Trophoblast cell (in vitro differentiated cells and primary cell): Measurements from ENCODE around the gene PRAMEF12.
"Not testable (repeated sequence)": the region's sequence is repeated elsewhere in the genome, so short reads cannot be mapped to it uniquely, and the experiment has no call there.

ENCODE experiments used
- DNase-seq, 2 donors: peaks; one replicate each; pipeline ENCODE4 v3.0.0-alpha.2; 2016
- H2AFZ ChIP-seq: 2 replicates; pipeline ENCODE4 v1.6.1; 2013; ENCODE audit warnings: low read length, moderate library complexity, mild to moderate bottlenecking; ENCODE audit not compliant: insufficient read depth, poor library complexity
- H2AK5ac ChIP-seq: 2 replicates; pipeline ENCODE4 v1.6.1; 2013; ENCODE audit warnings: mild to moderate bottlenecking, low read length
- H2BK120ac ChIP-seq: 2 replicates; pipeline ENCODE4 v1.6.1; 2013; ENCODE audit warnings: low read length, mild to moderate bottlenecking, moderate library complexity; ENCODE audit not compliant: insufficient read depth, poor library complexity
- H2BK12ac ChIP-seq: 2 replicates; pipeline ENCODE4 v1.6.1; 2013; ENCODE audit warnings: mild to moderate bottlenecking, low read length, moderate library complexity
- H2BK5ac ChIP-seq: 2 replicates; pipeline ENCODE4 v1.6.1; 2013; ENCODE audit warnings: low read length, low read depth, moderate library complexity, mild to moderate bottlenecking; ENCODE audit not compliant: poor library complexity
- H3K14ac ChIP-seq: 2 replicates; pipeline ENCODE4 v1.6.1; 2013; ENCODE audit warnings: mild to moderate bottlenecking, low read length
- H3K18ac ChIP-seq: 2 replicates; pipeline ENCODE4 v1.6.1; 2013; ENCODE audit warnings: mild to moderate bottlenecking, low read length
- H3K23ac ChIP-seq: 2 replicates; pipeline ENCODE4 v1.6.1; 2013; ENCODE audit warnings: low read length
- H3K27ac ChIP-seq: 2 replicates; pipeline ENCODE4 v1.5.1; 2013; ENCODE audit warnings: low read depth, mild to moderate bottlenecking, inconsistent platforms, low read length, moderate library complexity
- H3K27me3 ChIP-seq: 2 replicates; pipeline ENCODE4 v1.6.1; 2013; ENCODE audit warnings: inconsistent platforms, mild to moderate bottlenecking, low read length, moderate library complexity; ENCODE audit not compliant: insufficient read depth
- H3K36me3 ChIP-seq, 2 experiments: 1 replicate in 1 of 2; 2 replicates in 1 of 2; pipeline ENCODE4 v1.6.1; 2013; ENCODE audit warnings: low read length in 2 of 2, mild to moderate bottlenecking in 2 of 2, moderate library complexity in 1 of 2; ENCODE audit not compliant: insufficient read depth in 2 of 2, control insufficient read depth in 1 of 2
- H3K4ac ChIP-seq: 2 replicates; pipeline ENCODE4 v1.6.1; 2013; ENCODE audit warnings: low read depth, mild to moderate bottlenecking, low read length, moderate library complexity
- H3K4me1 ChIP-seq, 2 experiments: 1 replicate in 1 of 2; 2 replicates in 1 of 2; pipeline ENCODE4 v1.6.1; 2013; ENCODE audit warnings: low read length in 2 of 2, mild to moderate bottlenecking in 2 of 2, moderate library complexity in 1 of 2; ENCODE audit not compliant: insufficient read depth in 2 of 2, control insufficient read depth in 1 of 2
- H3K4me2 ChIP-seq: 2 replicates; pipeline ENCODE4 v1.6.1; 2013; ENCODE audit warnings: inconsistent platforms, mild to moderate bottlenecking, low read length, moderate library complexity
- H3K4me3 ChIP-seq: 2 replicates; pipeline ENCODE4 v1.5.1; 2013; ENCODE audit warnings: mild to moderate bottlenecking, low read depth, low read length, inconsistent platforms
- H3K79me1 ChIP-seq: one replicate; pipeline ENCODE4 v1.6.1; 2013; ENCODE audit warnings: low read length
- H3K79me2 ChIP-seq: 2 replicates; pipeline ENCODE4 v1.6.1; 2013; ENCODE audit warnings: low read length, mild to moderate bottlenecking; ENCODE audit not compliant: control insufficient read depth, insufficient read depth, poor library complexity
- H3K9ac ChIP-seq: 2 replicates; pipeline ENCODE4 v1.6.1; 2013; ENCODE audit warnings: mild to moderate bottlenecking, low read length
- H3K9me3 ChIP-seq: 2 replicates; pipeline ENCODE4 v1.6.1; 2013; ENCODE audit warnings: low read depth, mild to moderate bottlenecking, control low read depth, inconsistent platforms, low read length; ENCODE audit not compliant: insufficient read depth
- H4K12ac ChIP-seq: 2 replicates; pipeline ENCODE4 v1.6.1; 2013; ENCODE audit warnings: low read depth, mild to moderate bottlenecking, low read length, moderate library complexity
- H4K8ac ChIP-seq: 2 replicates; pipeline ENCODE4 v1.6.1; 2013; ENCODE audit warnings: low read depth, mild to moderate bottlenecking, low read length, moderate library complexity
- H4K91ac ChIP-seq: one replicate; pipeline ENCODE4 v1.6.1; 2013; ENCODE audit warnings: low read depth, mild to moderate bottlenecking, low read length, moderate library complexity
- WGBS: extraction: QIAGEN DNeasy Blood & Tissue Kit; methylation state at CpG from one replicate; pipeline ENCODE4 v1.1.7; 2013; ENCODE audit warnings: missing lambda C conversion rate; ENCODE audit not compliant: insufficient read length, insufficient coverage; ENCODE audit errors: extremely low coverage; 5-methylcytosine and 5-hydroxymethylcytosine counted together

PRAMEF12 gene

DNA sequence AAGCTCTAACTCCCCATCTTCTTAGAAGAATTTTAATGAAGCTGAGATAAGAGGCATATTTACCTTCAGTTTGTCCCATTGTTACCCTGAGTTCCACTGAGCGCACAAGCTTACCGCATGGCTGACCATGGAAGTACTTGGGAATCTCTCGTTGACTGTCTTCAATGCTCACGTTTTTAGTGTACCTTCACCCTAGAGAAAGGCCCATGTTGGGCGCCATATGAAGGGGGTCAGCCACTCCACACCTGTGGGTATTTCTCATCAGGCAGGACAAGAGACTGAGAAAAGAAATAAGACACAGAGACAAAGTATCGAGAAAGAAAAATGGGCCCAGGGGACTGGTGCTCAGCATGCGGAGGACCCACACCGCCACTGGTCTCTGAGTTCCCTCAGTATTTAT, 11.2 kb downstream of the PRAMEF12 start:
- H2BK120ac ChIP-seq, H3K23ac ChIP-seq, H3K14ac ChIP-seq, H3K4me2 ChIP-seq, H4K91ac ChIP-seq, H4K8ac ChIP-seq, H4K12ac ChIP-seq, H3K27me3 ChIP-seq, H2BK5ac ChIP-seq, DNase-seq, H3K18ac ChIP-seq, H3K9me3 ChIP-seq, H3K27ac ChIP-seq, H3K4me3 ChIP-seq, H3K79me2 ChIP-seq, H3K79me1 ChIP-seq, H3K9ac ChIP-seq, H2AK5ac ChIP-seq, H3K36me3 ChIP-seq, H2AFZ ChIP-seq, H3K4me1 ChIP-seq, H3K4ac ChIP-seq, H2BK12ac ChIP-seq: not testable (repeated sequence)
- no CpG with 5 or more reads among the region's 8 CpGs for WGBS

DNA sequence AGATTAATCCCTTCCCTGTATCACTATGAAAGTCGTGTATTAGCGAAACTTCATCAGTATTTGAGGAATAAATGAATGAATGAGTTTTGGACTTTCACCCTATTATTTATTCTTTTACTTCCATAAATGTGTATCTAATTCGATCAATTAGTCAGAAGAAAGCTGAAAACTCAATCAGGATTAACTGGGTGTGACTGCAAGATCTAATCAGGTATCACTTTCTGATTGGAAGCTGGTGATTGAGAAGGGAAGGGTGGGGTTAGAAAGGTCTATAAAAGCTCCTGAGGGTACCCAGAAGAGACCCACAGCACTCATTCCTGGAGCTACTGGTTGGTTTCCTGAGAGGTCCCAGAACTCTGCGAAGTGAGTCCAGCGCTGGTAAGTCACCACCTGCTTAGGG, 17.6 kb downstream of the PRAMEF12 start, which contains the start of gene PRAMEF1:
TSS of gene PRAMEF1 (plus strand) at position 301 of the 400 bp plus-strand sequence. CDS start 1,831 bp downstream, outside the sequence.
- not testable (repeated sequence) for H2BK120ac ChIP-seq, H2BK12ac ChIP-seq, H3K79me1 ChIP-seq, H3K9me3 ChIP-seq, H3K79me2 ChIP-seq, H2AK5ac ChIP-seq, H3K27ac ChIP-seq, H3K36me3 ChIP-seq, H3K4ac ChIP-seq, H2BK5ac ChIP-seq, DNase-seq, H3K4me2 ChIP-seq, H3K4me1 ChIP-seq, H3K27me3 ChIP-seq, H4K12ac ChIP-seq, H3K18ac ChIP-seq, H3K14ac ChIP-seq, H2AFZ ChIP-seq, H3K9ac ChIP-seq, H4K91ac ChIP-seq, H4K8ac ChIP-seq, H3K4me3 ChIP-seq, H3K23ac ChIP-seq
- WGBS = no CpG with 5 or more reads among the region's 5 CpGs

GRCh38 chr1:12798911-12799310, 25.4 kb downstream of the PRAMEF12 start:
- Histone ChIP-seq H3K9me3 (peaks cover 13% of the 10 kb centered on the region), H2BK120ac (no peak overlapping the region), H3K23ac (no peak overlapping the region), H3K4ac (no peak overlapping the region), H3K27me3 (no peaks in the 10 kb centered on the region), H3K4me3 (no peak overlapping the region), H3K27ac (no peak overlapping the region), H2AK5ac (no peak overlapping the region), H3K18ac (no peak overlapping the region), H3K9ac (no peak overlapping the region), H3K79me2 (no peaks in the 10 kb centered on the region), H4K8ac (no peak overlapping the region), H2BK5ac (no peak overlapping the region), H4K12ac (no peak overlapping the region), H2BK12ac (no peak overlapping the region), H3K36me3 (no peaks in the 10 kb centered on the region), H3K79me1 (no peaks in the 10 kb centered on the region), H3K4me2 (no peak overlapping the region), H4K91ac (no peak overlapping the region), H3K14ac (no peak overlapping the region), H2AFZ (no peak overlapping the region), H3K4me1 (peaks cover 0 to 3% of the 10 kb centered on the region in 2 experiments)
- WGBS = no CpG with 5 or more reads among the region's 4 CpGs
- peak in 1 of 2 donors; percentile 43 for DNase-seq

DNA sequence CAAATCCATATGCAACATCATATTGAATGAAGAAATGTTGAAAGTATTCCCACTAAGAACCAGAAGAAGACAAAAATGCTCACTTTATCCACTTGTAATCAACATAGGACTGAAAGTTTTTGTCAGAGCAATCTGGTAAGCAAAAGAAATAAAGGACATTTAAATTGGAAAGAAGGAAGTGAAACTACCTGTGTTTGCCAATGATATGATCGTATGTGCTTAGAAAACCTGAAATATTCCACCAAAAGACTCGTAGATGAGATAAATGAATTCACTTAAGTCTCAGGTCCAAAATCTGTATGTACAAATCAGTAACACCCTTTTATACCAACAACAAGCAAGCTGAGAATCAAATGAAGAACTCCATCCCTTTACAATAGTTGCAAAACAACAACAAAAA, 26.2 kb downstream of the PRAMEF12 start:
- peaks cover 13% of the 10 kb centered on the region for H3K9me3 ChIP-seq
- H4K91ac ChIP-seq = no peak overlapping the region
- H2BK12ac ChIP-seq = no peak overlapping the region
- H3K27me3 ChIP-seq = no peaks in the 10 kb centered on the region
- H2BK5ac ChIP-seq = no peak overlapping the region
- no peak overlapping the region for H4K8ac ChIP-seq
- no CpG with 5 or more reads among the region's 2 CpGs for WGBS
- H3K14ac ChIP-seq = no peak overlapping the region
- no peaks in the 10 kb centered on the region for H3K79me2 ChIP-seq
- H2AFZ ChIP-seq = no peak overlapping the region
- no peak overlapping the region for H3K4me3 ChIP-seq
- H2AK5ac ChIP-seq = no peak overlapping the region
- no peak overlapping the region for H3K23ac ChIP-seq
- H2BK120ac ChIP-seq = no peak overlapping the region
- no peak overlapping the region for H3K9ac ChIP-seq
- no peak overlapping the region for H3K4ac ChIP-seq
- H3K18ac ChIP-seq = no peak overlapping the region
- H3K36me3 ChIP-seq = no peaks in the 10 kb centered on the region
- no peak overlapping the region for H4K12ac ChIP-seq
- peaks cover 0 to 3% of the 10 kb centered on the region in 2 experiments for H3K4me1 ChIP-seq
- no peak for DNase-seq
- no peaks in the 10 kb centered on the region for H3K79me1 ChIP-seq
- H3K27ac ChIP-seq = no peak overlapping the region
- H3K4me2 ChIP-seq = no peak overlapping the region
